ENCODE measurements around the gene TMEM134.

The TMEM134 gene

GRCh38 chr11:67457453-67457852 is 11.6 kb downstream of the TMEM134 start:
- H3K36me3 ChIP-seq = no peaks in the 10 kb centered on the region
- no peaks in the 10 kb centered on the region for H3K9me3 ChIP-seq
- TF ChIP-seq, protein P1, sequence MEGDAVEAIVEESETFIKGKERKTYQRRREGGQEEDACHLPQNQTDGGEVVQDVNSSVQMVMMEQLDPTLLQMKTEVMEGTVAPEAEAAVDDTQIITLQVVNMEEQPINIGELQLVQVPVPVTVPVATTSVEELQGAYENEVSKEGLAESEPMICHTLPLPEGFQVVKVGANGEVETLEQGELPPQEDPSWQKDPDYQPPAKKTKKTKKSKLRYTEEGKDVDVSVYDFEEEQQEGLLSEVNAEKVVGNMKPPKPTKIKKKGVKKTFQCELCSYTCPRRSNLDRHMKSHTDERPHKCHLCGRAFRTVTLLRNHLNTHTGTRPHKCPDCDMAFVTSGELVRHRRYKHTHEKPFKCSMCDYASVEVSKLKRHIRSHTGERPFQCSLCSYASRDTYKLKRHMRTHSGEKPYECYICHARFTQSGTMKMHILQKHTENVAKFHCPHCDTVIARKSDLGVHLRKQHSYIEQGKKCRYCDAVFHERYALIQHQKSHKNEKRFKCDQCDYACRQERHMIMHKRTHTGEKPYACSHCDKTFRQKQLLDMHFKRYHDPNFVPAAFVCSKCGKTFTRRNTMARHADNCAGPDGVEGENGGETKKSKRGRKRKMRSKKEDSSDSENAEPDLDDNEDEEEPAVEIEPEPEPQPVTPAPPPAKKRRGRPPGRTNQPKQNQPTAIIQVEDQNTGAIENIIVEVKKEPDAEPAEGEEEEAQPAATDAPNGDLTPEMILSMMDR (IDR thresholded peaks at IDR 0.05) = no peak
- no peaks in the 10 kb centered on the region for H3K4me1 ChIP-seq (ENCODE audit: control insufficient read depth in 1 of 2, insufficient read depth in 1 of 2, low read depth in 1 of 2, low read length in 1 of 2)
- no peak overlapping the region for H3K27ac ChIP-seq
- no peaks in the 10 kb centered on the region for H3K27me3 ChIP-seq
- no peak overlapping the region for H3K4me3 ChIP-seq (ENCODE audit: low read depth in 1 of 2, low read length in 1 of 2)

DNA sequence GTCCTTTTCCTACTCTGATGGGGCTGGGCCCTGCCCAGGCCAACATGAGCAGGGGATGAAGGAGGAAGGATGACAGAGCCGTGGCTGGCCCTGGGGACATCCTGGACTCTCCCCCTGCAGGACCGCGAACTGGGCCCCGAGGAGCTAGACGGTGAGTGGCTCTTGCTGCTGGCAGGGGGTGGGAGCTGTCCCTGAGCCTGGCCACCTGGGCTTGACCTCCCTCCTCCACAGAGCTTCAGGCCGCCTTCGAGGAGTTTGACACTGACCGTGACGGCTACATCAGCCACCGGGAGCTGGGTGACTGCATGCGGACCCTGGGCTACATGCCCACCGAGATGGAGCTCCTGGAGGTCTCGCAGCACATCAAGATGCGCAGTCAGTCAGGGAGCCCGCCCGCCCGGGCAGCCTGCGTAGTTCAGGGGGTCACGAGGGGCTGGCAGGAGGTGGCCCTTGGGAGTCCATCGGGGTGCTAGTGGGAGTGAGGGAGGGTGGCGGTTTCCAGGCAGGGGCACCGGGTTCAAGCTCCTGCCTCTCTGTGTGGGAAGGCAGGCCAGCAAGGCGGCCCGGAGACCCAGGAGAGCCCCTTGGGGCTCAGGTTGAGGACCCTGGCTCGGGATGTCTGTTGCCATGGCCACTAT is 12.9 kb downstream of the TMEM134 start:
- no peaks in the 10 kb centered on the region for H3K27me3 ChIP-seq
- H3K4me1 ChIP-seq (ENCODE audit: control insufficient read depth in 1 of 2, insufficient read depth in 1 of 2, low read depth in 1 of 2, low read length in 1 of 2) = no peaks in the 10 kb centered on the region

GRCh38 chr11:67455054-67455453 is 14.0 kb downstream of the TMEM134 start, which contains the start of gene CABP4:
Gene CABP4 (plus strand): TSS chr11:67455354. CDS start chr11:67455424, 70 bp downstream.
- H3K27me3 ChIP-seq = no peaks in the 10 kb centered on the region
- H3K9me3 ChIP-seq = no peaks in the 10 kb centered on the region
- TF ChIP-seq, protein P1 (IDR thresholded peaks at IDR 0.05) = no peak
- no peaks in the 10 kb centered on the region for H3K4me1 ChIP-seq (ENCODE audit: control insufficient read depth in 1 of 2, insufficient read depth in 1 of 2, low read depth in 1 of 2, low read length in 1 of 2)
- no peak within 1 kb of the TSS for H3K4me3 ChIP-seq (ENCODE audit: low read depth in 1 of 2, low read length in 1 of 2)
- H3K36me3 ChIP-seq = no peaks in the 10 kb centered on the region
- H3K27ac ChIP-seq = no peak within 1 kb of the TSS

More for the DNA sequence above, 12.9 kb downstream of the TMEM134 start:
- no peak overlapping the region for H3K27ac ChIP-seq
- no peaks in the 10 kb centered on the region for H3K36me3 ChIP-seq
- H3K9me3 ChIP-seq = no peaks in the 10 kb centered on the region
- no peak overlapping the region for H3K4me3 ChIP-seq (ENCODE audit: low read depth in 1 of 2, low read length in 1 of 2)
- TF ChIP-seq, protein P1 (IDR thresholded peaks at IDR 0.05) = no peak

GRCh38 chr11:67453816-67454732 is 15.0 kb downstream of the TMEM134 start:
- Histone ChIP-seq H3K4me3 (ENCODE audit: low read depth in 1 of 2, low read length in 1 of 2) (no peak overlapping the region), H3K9me3 (no peaks in the 10 kb centered on the region), H3K27ac (no peak overlapping the region), H3K4me1 (ENCODE audit: control insufficient read depth in 1 of 2, insufficient read depth in 1 of 2, low read depth in 1 of 2, low read length in 1 of 2) (peaks cover 0 to 5% of the 10 kb centered on the region in 2 experiments), H3K36me3 (no peaks in the 10 kb centered on the region), H3K27me3 (no peaks in the 10 kb centered on the region)
- TF ChIP-seq, protein P1 (IDR thresholded peaks at IDR 0.05) = no peak

DNA sequence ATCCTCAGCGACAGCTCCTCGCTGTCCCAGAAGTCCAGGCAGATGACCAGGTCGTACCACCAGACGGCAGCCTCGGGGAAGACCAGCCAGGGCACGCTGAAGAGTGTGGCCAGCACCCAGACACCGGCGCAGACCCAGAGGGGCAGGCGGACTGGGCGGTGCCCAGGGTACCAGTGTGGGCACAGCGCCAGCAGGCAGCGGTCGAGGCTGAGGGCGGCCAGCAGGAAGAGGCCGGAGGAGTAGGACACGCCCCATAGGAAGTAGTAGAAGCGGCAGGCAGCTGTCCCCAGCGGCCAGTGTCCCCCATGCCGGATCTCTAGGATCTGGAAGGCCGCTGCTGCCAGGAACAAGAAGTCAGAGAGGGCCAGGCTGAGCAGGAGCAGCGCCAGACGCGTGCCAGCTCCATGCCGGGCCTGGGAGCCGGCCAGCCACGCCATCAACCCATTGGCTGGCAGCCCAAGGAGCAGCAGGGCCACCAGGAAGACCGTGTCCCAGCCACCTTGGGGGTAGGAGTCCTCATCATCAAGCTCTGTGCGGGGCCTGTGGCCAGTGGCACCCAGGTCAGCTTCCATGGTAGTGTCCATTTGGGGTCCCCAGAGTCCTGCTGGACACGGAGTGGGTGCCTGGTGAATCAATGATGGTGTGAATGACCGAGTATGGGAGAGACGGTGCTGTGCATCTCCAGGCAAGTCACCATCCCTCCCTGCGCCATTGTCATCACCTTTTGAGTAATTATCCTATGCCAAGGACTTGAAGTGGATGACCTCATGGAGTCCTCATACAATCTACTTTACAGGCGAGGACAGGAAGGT is 16.7 kb downstream of the TMEM134 start, which contains the start of gene GPR152:
Gene GPR152 (minus strand): TSS at position 589 of the 812 bp plus-strand sequence. CDS start 5 bp downstream, at position 584.
- TF ChIP-seq, protein P1 (IDR thresholded peaks at IDR 0.05) = no peak
- no peak within 1 kb of the TSS for H3K27ac ChIP-seq
- H3K36me3 ChIP-seq = no peaks in the 10 kb centered on the region
- H3K27me3 ChIP-seq = no peaks in the 10 kb centered on the region
- H3K4me3 ChIP-seq (ENCODE audit: low read depth in 1 of 2, low read length in 1 of 2) = no peak within 1 kb of the TSS
- H3K9me3 ChIP-seq = no peaks in the 10 kb centered on the region
- peaks cover 0 to 6% of the 10 kb centered on the region in 2 experiments for H3K4me1 ChIP-seq (ENCODE audit: control insufficient read depth in 1 of 2, insufficient read depth in 1 of 2, low read depth in 1 of 2, low read length in 1 of 2)

Measured in neutrophil (primary cell).